HL-60 (cell line): ENCODE measurements around the gene MEST.

Experiments
- GABPA ChIP-seq: IDR thresholded peaks from 2 replicates; pipeline ENCODE4 v1.6.1; 2012; ENCODE audit warnings: low read depth
- TF ChIP-seq, protein P1 (sequence below): IDR thresholded peaks from one replicate; pipeline ENCODE4 v1.5.1; 2011; ENCODE audit warnings: low read length, control low read depth, inconsistent platforms; ENCODE audit not compliant: insufficient read depth
- TF ChIP-seq, protein P2 (sequence below): IDR thresholded peaks from 2 replicates; pipeline ENCODE4 v1.6.1; 2012; ENCODE audit warnings: low read depth; ENCODE audit not compliant: insufficient replicate concordance

DNA sequence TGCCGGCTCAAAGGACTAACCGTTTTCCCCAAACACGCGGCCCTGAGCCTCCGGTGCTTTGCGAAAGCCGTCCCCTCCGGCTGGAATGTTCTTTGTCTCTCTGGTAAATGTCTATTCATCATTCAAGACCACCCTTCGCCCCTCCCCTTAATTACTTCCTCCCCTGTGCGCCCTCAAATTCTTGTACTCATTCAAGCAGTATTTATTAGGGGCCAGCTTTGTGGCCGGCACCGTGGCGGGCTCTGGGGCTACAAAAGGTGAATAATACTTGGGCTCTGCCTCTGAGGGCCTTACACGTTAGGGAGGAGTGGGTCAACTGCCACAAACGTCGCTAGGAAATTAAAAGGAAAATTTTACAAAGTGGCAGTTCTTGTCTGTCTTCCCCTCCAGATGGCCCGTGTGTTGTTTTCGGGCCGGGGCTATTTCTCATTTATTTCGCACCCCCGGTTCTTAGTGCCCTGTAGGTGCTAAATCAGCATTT lies 1.5 kb upstream of the MEST start:
- TF ChIP-seq, protein P1, sequence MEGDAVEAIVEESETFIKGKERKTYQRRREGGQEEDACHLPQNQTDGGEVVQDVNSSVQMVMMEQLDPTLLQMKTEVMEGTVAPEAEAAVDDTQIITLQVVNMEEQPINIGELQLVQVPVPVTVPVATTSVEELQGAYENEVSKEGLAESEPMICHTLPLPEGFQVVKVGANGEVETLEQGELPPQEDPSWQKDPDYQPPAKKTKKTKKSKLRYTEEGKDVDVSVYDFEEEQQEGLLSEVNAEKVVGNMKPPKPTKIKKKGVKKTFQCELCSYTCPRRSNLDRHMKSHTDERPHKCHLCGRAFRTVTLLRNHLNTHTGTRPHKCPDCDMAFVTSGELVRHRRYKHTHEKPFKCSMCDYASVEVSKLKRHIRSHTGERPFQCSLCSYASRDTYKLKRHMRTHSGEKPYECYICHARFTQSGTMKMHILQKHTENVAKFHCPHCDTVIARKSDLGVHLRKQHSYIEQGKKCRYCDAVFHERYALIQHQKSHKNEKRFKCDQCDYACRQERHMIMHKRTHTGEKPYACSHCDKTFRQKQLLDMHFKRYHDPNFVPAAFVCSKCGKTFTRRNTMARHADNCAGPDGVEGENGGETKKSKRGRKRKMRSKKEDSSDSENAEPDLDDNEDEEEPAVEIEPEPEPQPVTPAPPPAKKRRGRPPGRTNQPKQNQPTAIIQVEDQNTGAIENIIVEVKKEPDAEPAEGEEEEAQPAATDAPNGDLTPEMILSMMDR, result no peak
- TF ChIP-seq, protein P2, sequence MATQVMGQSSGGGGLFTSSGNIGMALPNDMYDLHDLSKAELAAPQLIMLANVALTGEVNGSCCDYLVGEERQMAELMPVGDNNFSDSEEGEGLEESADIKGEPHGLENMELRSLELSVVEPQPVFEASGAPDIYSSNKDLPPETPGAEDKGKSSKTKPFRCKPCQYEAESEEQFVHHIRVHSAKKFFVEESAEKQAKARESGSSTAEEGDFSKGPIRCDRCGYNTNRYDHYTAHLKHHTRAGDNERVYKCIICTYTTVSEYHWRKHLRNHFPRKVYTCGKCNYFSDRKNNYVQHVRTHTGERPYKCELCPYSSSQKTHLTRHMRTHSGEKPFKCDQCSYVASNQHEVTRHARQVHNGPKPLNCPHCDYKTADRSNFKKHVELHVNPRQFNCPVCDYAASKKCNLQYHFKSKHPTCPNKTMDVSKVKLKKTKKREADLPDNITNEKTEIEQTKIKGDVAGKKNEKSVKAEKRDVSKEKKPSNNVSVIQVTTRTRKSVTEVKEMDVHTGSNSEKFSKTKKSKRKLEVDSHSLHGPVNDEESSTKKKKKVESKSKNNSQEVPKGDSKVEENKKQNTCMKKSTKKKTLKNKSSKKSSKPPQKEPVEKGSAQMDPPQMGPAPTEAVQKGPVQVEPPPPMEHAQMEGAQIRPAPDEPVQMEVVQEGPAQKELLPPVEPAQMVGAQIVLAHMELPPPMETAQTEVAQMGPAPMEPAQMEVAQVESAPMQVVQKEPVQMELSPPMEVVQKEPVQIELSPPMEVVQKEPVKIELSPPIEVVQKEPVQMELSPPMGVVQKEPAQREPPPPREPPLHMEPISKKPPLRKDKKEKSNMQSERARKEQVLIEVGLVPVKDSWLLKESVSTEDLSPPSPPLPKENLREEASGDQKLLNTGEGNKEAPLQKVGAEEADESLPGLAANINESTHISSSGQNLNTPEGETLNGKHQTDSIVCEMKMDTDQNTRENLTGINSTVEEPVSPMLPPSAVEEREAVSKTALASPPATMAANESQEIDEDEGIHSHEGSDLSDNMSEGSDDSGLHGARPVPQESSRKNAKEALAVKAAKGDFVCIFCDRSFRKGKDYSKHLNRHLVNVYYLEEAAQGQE, result no peak
- TF ChIP-seq GABPA, result no peak
